Measurements from ENCODE around the gene RPL31.

RPL31 gene

GRCh38 chr2:100998235-100998573 lies 3.9 kb upstream of the RPL31 start:
- DNase-seq = no peak

GRCh38 chr2:100999995-101000394 lies 2.1 kb upstream of the RPL31 start:
- no peak for DNase-seq

GRCh38 chr2:101002562-101003277 lies 631 bp downstream of the RPL31 start:
- peak; percentile 21 for DNase-seq

- DNase-seq = no peak
Measured at GRCh38 chr2:101003278-101003775, 1.2 kb downstream of the RPL31 start.

- no peak for DNase-seq
Measured at GRCh38 chr2:101004620-101005325, 2.7 kb downstream of the RPL31 start.

GRCh38 chr2:101006065-101006715 lies 4.1 kb downstream of the RPL31 start:
- DNase-seq = no peak

- no peak for DNase-seq
Measured at GRCh38 chr2:101007415-101008345, 5.6 kb downstream of the RPL31 start.

GRCh38 chr2:101011152-101011551 lies 9.1 kb downstream of the RPL31 start:
- DNase-seq = no peak

- DNase-seq = no peak
Measured at GRCh38 chr2:101012054-101012705, 10.1 kb downstream of the RPL31 start.

GRCh38 chr2:101012706-101013181 lies 10.7 kb downstream of the RPL31 start:
- peak; percentile 44 for DNase-seq

- no peak for DNase-seq
Measured at GRCh38 chr2:101014264-101014857, 12.3 kb downstream of the RPL31 start.

- DNase-seq = no peak
Measured at GRCh38 chr2:101017371-101017770, 15.3 kb downstream of the RPL31 start.

GRCh38 chr2:101018934-101019333 lies 16.8 kb downstream of the RPL31 start:
- DNase-seq = no peak

- DNase-seq = no peak
Measured at GRCh38 chr2:101022221-101022620, 20.1 kb downstream of the RPL31 start.

GRCh38 chr2:101023327-101024107 lies 21.4 kb downstream of the RPL31 start:
- no peak for DNase-seq

- DNase-seq = no peak
Measured at GRCh38 chr2:101025561-101025960, 23.5 kb downstream of the RPL31 start.

GRCh38 chr2:101026253-101026701 lies 24.2 kb downstream of the RPL31 start:
- no peak for DNase-seq

- no peak for DNase-seq
Measured at GRCh38 chr2:101026923-101027469, 24.9 kb downstream of the RPL31 start.

GRCh38 chr2:101027852-101028251 lies 25.8 kb downstream of the RPL31 start:
- DNase-seq = no peak

GRCh38 chr2:101030866-101031554 lies 28.9 kb downstream of the RPL31 start:
- DNase-seq = peak; percentile 19
